ENCODE results near the gene CAMK4.

CAMK4 gene

DNA sequence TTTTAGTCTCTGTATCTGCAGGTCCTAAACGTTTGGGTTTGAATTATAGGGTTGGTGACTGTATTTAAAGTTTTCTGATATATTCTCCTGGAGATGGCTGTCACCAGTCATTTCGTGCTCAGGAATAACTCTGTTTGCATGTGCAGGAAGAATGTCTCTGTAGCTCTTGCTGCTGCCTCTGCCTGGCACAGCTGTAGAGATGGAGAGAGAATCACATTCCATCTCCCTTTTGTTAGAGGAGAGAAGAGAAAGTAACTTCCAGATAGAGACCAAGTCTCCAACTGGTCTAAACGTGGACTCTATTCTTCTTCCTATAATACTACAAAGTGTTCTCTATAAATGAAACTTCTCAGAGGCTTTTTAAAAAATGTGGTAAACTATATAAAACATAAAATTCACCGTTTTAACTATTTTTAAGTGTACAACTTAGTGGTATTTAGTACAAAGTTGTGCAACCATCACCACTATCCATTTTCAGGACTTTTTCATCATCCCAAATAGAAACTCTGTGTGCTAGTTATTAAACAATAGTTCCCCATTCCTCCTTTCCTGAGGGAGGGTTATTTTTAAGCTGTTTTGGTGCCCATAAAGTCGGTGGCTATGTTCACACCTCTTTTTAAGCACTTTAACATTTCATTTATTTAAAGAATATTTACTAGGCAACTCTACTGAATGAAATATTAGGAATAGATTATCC lies 308.9 kb downstream of the CAMK4 start:
- DNase-seq: no peak

DNA sequence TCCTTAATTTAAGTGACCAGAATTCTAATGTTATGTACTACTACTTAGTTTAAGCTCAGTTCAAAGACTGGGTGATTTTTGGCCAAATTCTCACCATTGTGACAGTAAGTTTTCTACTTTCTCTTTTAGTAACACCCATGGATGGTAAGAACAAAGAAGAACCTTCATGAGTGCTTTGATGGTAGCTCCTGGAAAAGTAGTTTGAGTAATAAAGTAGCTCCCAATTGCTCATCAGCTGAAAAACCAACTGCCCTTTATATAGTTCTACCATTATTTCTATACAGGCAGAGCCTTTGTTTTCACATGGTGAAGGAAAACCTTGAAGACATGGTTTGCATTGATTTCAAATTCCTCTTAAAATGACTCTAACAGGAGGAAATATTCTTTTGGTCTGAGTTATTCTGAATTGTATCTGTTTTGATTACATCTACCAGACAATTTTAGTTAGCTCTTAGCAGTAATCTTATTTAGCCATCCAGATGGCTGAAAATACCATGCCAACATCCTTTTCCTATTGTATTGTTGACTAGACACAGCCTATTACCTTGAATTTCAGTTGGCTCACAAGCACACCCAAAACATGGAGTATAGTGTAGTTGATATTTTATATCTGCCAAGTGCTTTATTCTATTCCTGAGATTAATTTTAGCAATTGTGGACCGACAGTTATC lies 311.8 kb downstream of the CAMK4 start:
- DNase-seq: no peak

DNA sequence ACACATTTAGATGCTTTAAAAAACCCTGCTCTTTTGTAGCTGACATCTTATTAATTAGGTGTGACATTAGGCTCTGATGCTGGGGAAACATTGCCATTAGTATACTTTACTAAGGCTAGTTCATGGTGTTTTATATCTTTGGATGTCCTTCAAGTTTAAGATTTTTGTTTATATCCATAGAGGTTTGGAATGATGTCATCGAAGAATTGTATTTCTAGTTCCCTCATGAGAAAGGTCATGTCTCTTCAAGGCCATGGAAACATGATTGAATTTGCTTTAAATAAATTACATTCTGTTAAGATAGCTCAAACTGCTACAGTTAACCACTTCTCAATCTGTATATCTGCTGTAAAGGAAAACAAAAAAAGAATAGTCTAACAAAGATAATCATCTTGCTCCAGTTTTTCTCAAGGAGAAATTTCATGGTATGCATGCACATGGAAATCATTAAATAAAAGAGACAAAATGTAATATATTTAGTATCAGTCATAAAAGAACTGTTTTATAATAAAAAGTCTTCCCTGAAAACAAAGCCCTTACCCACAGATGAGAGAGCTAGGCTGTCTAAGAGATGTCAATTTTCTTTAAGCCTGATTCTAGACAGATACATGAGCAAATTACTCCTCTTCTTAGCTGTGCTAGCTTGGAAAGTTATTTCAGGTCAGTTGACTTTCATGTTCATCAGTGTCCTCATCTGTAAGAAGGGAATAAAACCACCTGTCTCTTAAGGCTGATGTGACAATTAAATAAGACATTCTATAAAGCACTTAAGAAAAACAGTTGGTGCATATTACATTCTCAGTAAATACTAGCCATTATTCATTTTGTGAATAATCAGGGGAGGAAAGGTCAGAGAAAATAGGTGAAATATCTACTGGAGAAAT lies 313.2 kb downstream of the CAMK4 start:
- no peak for DNase-seq

Measured in anterior cingulate cortex (tissue), 58 donors.